PFSK-1 (cell line): Measurements from ENCODE around the gene KIF18A.

Source experiments
- FOXP2 ChIP-seq: optimal IDR thresholded peaks from 2 replicates; pipeline ENCODE3; 2011; ENCODE audit warnings: borderline replicate concordance, control low read depth, inconsistent platforms; ENCODE audit not compliant: insufficient read depth; ENCODE audit errors: extremely low read length, extremely low read depth
- POLR2AphosphoS5 ChIP-seq: IDR thresholded peaks from 2 replicates; pipeline ENCODE4 v1.6.1; 2012; ENCODE audit warnings: low read depth, mild to moderate bottlenecking, control low read depth, low read length, moderate library complexity
- REST ChIP-seq, 2 experiments: IDR thresholded peaks; 2 replicates each; pipeline versions ENCODE4 v1.6.1 to v1.8.0; 2011 to 2012; ENCODE audit warnings: low read depth in 2 of 2, low read length in 2 of 2, control low read depth in 1 of 2, inconsistent platforms in 1 of 2, mild to moderate bottlenecking in 1 of 2, moderate library complexity in 1 of 2; ENCODE audit not compliant: insufficient read depth in 1 of 2
- SIN3A ChIP-seq: IDR thresholded peaks from 2 replicates; pipeline ENCODE4 v1.6.1; 2012; ENCODE audit warnings: mild to moderate bottlenecking, low read length, moderate library complexity, borderline replicate concordance; ENCODE audit not compliant: insufficient read depth
- TAF1 ChIP-seq: IDR thresholded peaks from 2 replicates; pipeline ENCODE4 v1.6.1; 2012; ENCODE audit warnings: low read length, control low read depth, borderline replicate concordance; ENCODE audit not compliant: insufficient read depth

KIF18A gene

GRCh38 chr11:28072321-28072720 is 35.6 kb downstream of the KIF18A start:
- no peak for TF ChIP-seq POLR2AphosphoS5
- TF ChIP-seq TAF1: no peak
- no peak for TF ChIP-seq SIN3A
- TF ChIP-seq FOXP2: no peak
- TF ChIP-seq REST (IDR thresholded peaks at IDR 0.05; ENCODE audit: insufficient read depth in 1 of 2, low read depth in 2 of 2, low read length in 2 of 2): no peak

- no peak for TF ChIP-seq POLR2AphosphoS5
- TF ChIP-seq SIN3A: no peak
- TF ChIP-seq TAF1: no peak
- TF ChIP-seq FOXP2: no peak
- TF ChIP-seq REST (IDR thresholded peaks at IDR 0.05; ENCODE audit: insufficient read depth in 1 of 2, low read depth in 2 of 2, low read length in 2 of 2): no peak
These were observed 36.7 kb downstream of the KIF18A start for GRCh38 chr11:28071305-28071704.

GRCh38 chr11:28058333-28058732 is 49.6 kb downstream of the KIF18A start:
- TF ChIP-seq REST (IDR thresholded peaks at IDR 0.05; ENCODE audit: insufficient read depth in 1 of 2, low read depth in 2 of 2, low read length in 2 of 2) (no peak), SIN3A (no peak), POLR2AphosphoS5 (no peak), TAF1 (no peak), FOXP2 (no peak)

- no peak for TF ChIP-seq SIN3A
- no peak for TF ChIP-seq POLR2AphosphoS5
- TF ChIP-seq TAF1: no peak
- no peak for TF ChIP-seq FOXP2
- TF ChIP-seq REST (IDR thresholded peaks at IDR 0.05; ENCODE audit: insufficient read depth in 1 of 2, low read depth in 2 of 2, low read length in 2 of 2): no peak
These were observed 53.1 kb downstream of the KIF18A start for GRCh38 chr11:28054821-28055220.
